Measurements from ENCODE around the gene SMS.
"Not testable (repeated sequence)": the region's sequence is repeated elsewhere in the genome, so short reads cannot be mapped to it uniquely, and the experiment has no call there.

The SMS gene

GRCh38 chrX:21940356-21940829 is at the start of gene SMS:
TSS of gene SMS (plus strand) at chrX:21940709. CDS start at chrX:21940825, 116 bp downstream.
- DNase-seq: peak in 1 of 2 donors; percentile 10

GRCh38 chrX:21905313-21905712 is 35.2 kb upstream of the SMS start:
- DNase-seq: no peak

GRCh38 chrX:21905953-21906352 is 34.6 kb upstream of the SMS start:
- DNase-seq: no peak

- DNase-seq: no peak
Measured at GRCh38 chrX:21907260-21907659, 33.2 kb upstream of the SMS start.

- no peak for DNase-seq
Measured at GRCh38 chrX:21911481-21911880, 29.0 kb upstream of the SMS start.

- no peak for DNase-seq
Measured at GRCh38 chrX:21912220-21912619, 28.3 kb upstream of the SMS start.

GRCh38 chrX:21912989-21913388 is 27.5 kb upstream of the SMS start:
- DNase-seq: no peak

GRCh38 chrX:21926116-21926515 is 14.4 kb upstream of the SMS start:
- no peak for DNase-seq

GRCh38 chrX:21926527-21927278 is 13.8 kb upstream of the SMS start:
- DNase-seq: no peak

- DNase-seq: no peak
Measured at GRCh38 chrX:21929209-21929608, 11.3 kb upstream of the SMS start.

- no peak for DNase-seq
Measured at GRCh38 chrX:21930986-21931385, 9.5 kb upstream of the SMS start.

GRCh38 chrX:21932292-21933002 is 8.1 kb upstream of the SMS start:
- DNase-seq: no peak

GRCh38 chrX:21933077-21933476 is 7.4 kb upstream of the SMS start:
- no peak for DNase-seq

GRCh38 chrX:21934414-21934813 is 6.1 kb upstream of the SMS start:
- no peak for DNase-seq

- DNase-seq: no peak
Measured at GRCh38 chrX:21939906-21940305, 603 bp upstream of the SMS start.

GRCh38 chrX:21943460-21944135 is 3.1 kb downstream of the SMS start:
- no peak for DNase-seq

GRCh38 chrX:21944136-21944615 is 3.7 kb downstream of the SMS start:
- no peak for DNase-seq

- no peak for DNase-seq
Measured at GRCh38 chrX:21946925-21947641, 6.6 kb downstream of the SMS start.

GRCh38 chrX:21947671-21948070 is 7.2 kb downstream of the SMS start:
- no peak for DNase-seq

GRCh38 chrX:21948897-21949578 is 8.5 kb downstream of the SMS start:
- DNase-seq: no peak

GRCh38 chrX:21949689-21950088 is 9.2 kb downstream of the SMS start:
- DNase-seq: no peak

- DNase-seq: not testable (repeated sequence)
Measured at GRCh38 chrX:21950557-21950956, 10.0 kb downstream of the SMS start.
